ENCODE results near the gene PDCD7.

GRCh38 chr15:65072027-65072426 is 61.6 kb downstream of the PDCD7 start:
- no peak for TF ChIP-seq CTCF (IDR thresholded peaks at IDR 0.05; ENCODE audit: borderline replicate concordance, extremely low read depth, low read length, poor library complexity, severe bottlenecking)
- TF ChIP-seq EZH2 (IDR thresholded peaks at IDR 0.05; ENCODE audit: borderline replicate concordance, low read depth, low read length, severe bottlenecking), result no peak
